Endothelial cell of umbilical vein (primary cell): ENCODE data around the gene ALDOC. TPM values are rescaled to one million over a fixed set of nuclear protein-coding genes. Genes with fewer than 3 reads are reported as not detected.
A peak's percentile ranks its signal among the peaks of the same experiment; 100 is the strongest.

ENCODE experiments used
- BruUV-seq: library from RNA; stranded (reverse); fragments of 400-500 nt; replicated peaks from 2 replicates; lab custom pipeline; 2021; lab: Mats Ljungman, UMichigan
- CTCF ChIA-PET: fragments of 300-600, 350-600 bp; sonication (Branson Sonifier 250); formaldehyde crosslinking; loops from one replicate; lab custom pipeline; 2021; ENCODE audit warnings: antibody characterized with exemption, inconsistent platforms; lab: Charles Lee
- POLR2A ChIA-PET: fragments of 300-600, 350-600 bp; sonication (Branson Sonifier 250); formaldehyde crosslinking; loops from one replicate; lab custom pipeline; 2021; ENCODE audit warnings: antibody characterized with exemption, inconsistent platforms; lab: Charles Lee
- DNase-seq: peaks from one replicate; pipeline ENCODE4 v3.0.0-alpha.2; 2011; ENCODE audit warnings: low read depth, low spot score
- FAIRE-seq: peaks from 2 replicates; lab custom pipeline; 2011; peaks lifted over from hg19 to GRCh38; lab: Jason Lieb, UNC
- H2AFZ ChIP-seq: 2 replicates; pipeline ENCODE4 v1.6.0; 2012; ENCODE audit warnings: low read depth, low read length, control low read depth, inconsistent platforms
- H3K27ac ChIP-seq: 2 replicates; pipeline ENCODE4 v1.5.1; 2011; ENCODE audit warnings: low read depth, mild to moderate bottlenecking, control low read depth, low read length, moderate library complexity; ENCODE audit not compliant: insufficient read depth
- H3K27me3 ChIP-seq, 2 experiments: 2 replicates each; pipeline versions ENCODE4 v1.6.0 to v1.6.1; 2011; ENCODE audit warnings: low read length in 2 of 2, mixed read lengths in 1 of 2; ENCODE audit not compliant: control insufficient read depth in 2 of 2, insufficient read depth in 2 of 2
- H3K36me3 ChIP-seq, 2 experiments: 2 replicates in 1 of 2; 3 replicates in 1 of 2; pipeline ENCODE4 v1.5.1; 2011; ENCODE audit warnings: low read length in 2 of 2, mild to moderate bottlenecking in 1 of 2, moderate library complexity in 1 of 2; ENCODE audit not compliant: control insufficient read depth in 2 of 2, insufficient read depth in 2 of 2; ENCODE audit errors: extremely low read depth in 1 of 2
- H3K4me1 ChIP-seq: 3 replicates; pipeline ENCODE4 v1.5.1; 2011; ENCODE audit warnings: mild to moderate bottlenecking, low read length; ENCODE audit not compliant: control insufficient read depth, insufficient read depth; ENCODE audit errors: extremely low read depth
- H3K4me2 ChIP-seq: 2 replicates; pipeline ENCODE4 v1.6.1; 2011; ENCODE audit warnings: low read length, control low read depth, mixed read lengths; ENCODE audit not compliant: insufficient read depth
- H3K4me3 ChIP-seq, 3 experiments: fragments of 200-600 bp in 1 of 3; sonication (generic), shearing (Covaris generic) in 1 of 3; replicated peaks in 1 of 3; 2 replicates each; pipeline ENCODE4 v1.5.1; 2011 to 2016; ENCODE audit warnings: control low read depth in 3 of 3, low read length in 3 of 3, mild to moderate bottlenecking in 2 of 3, inconsistent platforms in 1 of 3, low read depth in 1 of 3, moderate library complexity in 1 of 3; ENCODE audit not compliant: insufficient read depth in 1 of 3
- H3K79me2 ChIP-seq: 2 replicates; pipeline ENCODE4 v1.6.0; 2012; ENCODE audit warnings: low read length, inconsistent platforms; ENCODE audit not compliant: control insufficient read depth, insufficient read depth
- H3K9ac ChIP-seq: replicated peaks from 2 replicates; pipeline ENCODE3; 2011; ENCODE audit warnings: low read length, control low read depth; ENCODE audit not compliant: insufficient read depth; ENCODE audit errors: extremely low read depth
- H3K9me1 ChIP-seq: replicated peaks from 3 replicates; pipeline ENCODE4 v1.6.0; 2011; ENCODE audit warnings: mild to moderate bottlenecking, low read length; ENCODE audit not compliant: control insufficient read depth, insufficient read depth; ENCODE audit errors: extremely low read depth
- H3K9me3 ChIP-seq: replicated peaks from 2 replicates; pipeline ENCODE4 v1.5.1; 2012; ENCODE audit warnings: low read length, inconsistent platforms; ENCODE audit not compliant: control insufficient read depth, insufficient read depth
- H4K20me1 ChIP-seq: replicated peaks from 2 replicates; pipeline ENCODE3; 2011; ENCODE audit warnings: mild to moderate bottlenecking, low read length; ENCODE audit not compliant: control insufficient read depth, insufficient read depth; ENCODE audit errors: extremely low read depth
- EZH2 ChIP-seq: IDR thresholded peaks from 2 replicates; pipeline ENCODE4 v1.6.1; 2012; ENCODE audit warnings: borderline replicate concordance, low read depth, mild to moderate bottlenecking, moderate library complexity, low read length, inconsistent platforms; ENCODE audit not compliant: severe bottlenecking
- FOS ChIP-seq: IDR thresholded peaks from 2 replicates; pipeline ENCODE4 v1.6.1; 2011; ENCODE audit warnings: mild to moderate bottlenecking, low read length, moderate library complexity, borderline replicate concordance; ENCODE audit not compliant: insufficient read depth
- GATA2 ChIP-seq: IDR thresholded peaks from 2 replicates; pipeline ENCODE4 v1.7.0; 2011; ENCODE audit warnings: low read depth, mild to moderate bottlenecking, moderate library complexity, mixed read lengths, low read length; ENCODE audit not compliant: insufficient read length, insufficient read depth
- POLR2A ChIP-seq: IDR thresholded peaks from 2 replicates; pipeline ENCODE4 v1.6.1; 2012; ENCODE audit warnings: low read depth, mild to moderate bottlenecking, control low read depth, low read length
- POLR2AphosphoS5 ChIP-seq: IDR thresholded peaks from 2 replicates; pipeline ENCODE4 v1.6.1; 2012; ENCODE audit warnings: low read depth, mild to moderate bottlenecking, control low read depth, low read length, moderate library complexity; ENCODE audit not compliant: insufficient read depth
- dilution Hi-C: fragments of 300-500 bp; cut with MboI; formaldehyde crosslinking; loops from one replicate; pipeline ENCODE4 v1.15.0; 2019; ENCODE audit warnings: low sequenced_read_pairs; ENCODE audit not compliant: extremely low pct_ligation_motif_present
- intact Hi-C: fragments of 100-400 bp; cut with micrococcal nuclease; formaldehyde crosslinking; loops from one replicate; pipeline ENCODE4 v1.10.0; 2022
- polyA plus RNA-seq, 4 experiments: library from polyadenylated mRNA; depleted of rRNA in 3 of 4; stranded (reverse) in 3 of 4; unstranded in 1 of 4; fragments of >200 nt; gene quantifications; 2 replicates each; pipeline versions ENCODE4 v1.2.1 to v1.2.3, GENCODE V29; 2011 to 2012; ENCODE audit warnings: missing spikeins in 1 of 4
- total RNA-seq: library from RNA; stranded (reverse); gene quantifications from 2 replicates; pipeline ENCODE4 v1.2.3, GENCODE V29; 2021

Gene ALDOC
- total and polyA plus RNA-seq, 2 donors (not counting 3 experiments of a cell fraction or from before 2014, with no cell fraction given), result 7.2 to 18.9 TPM

DNA sequence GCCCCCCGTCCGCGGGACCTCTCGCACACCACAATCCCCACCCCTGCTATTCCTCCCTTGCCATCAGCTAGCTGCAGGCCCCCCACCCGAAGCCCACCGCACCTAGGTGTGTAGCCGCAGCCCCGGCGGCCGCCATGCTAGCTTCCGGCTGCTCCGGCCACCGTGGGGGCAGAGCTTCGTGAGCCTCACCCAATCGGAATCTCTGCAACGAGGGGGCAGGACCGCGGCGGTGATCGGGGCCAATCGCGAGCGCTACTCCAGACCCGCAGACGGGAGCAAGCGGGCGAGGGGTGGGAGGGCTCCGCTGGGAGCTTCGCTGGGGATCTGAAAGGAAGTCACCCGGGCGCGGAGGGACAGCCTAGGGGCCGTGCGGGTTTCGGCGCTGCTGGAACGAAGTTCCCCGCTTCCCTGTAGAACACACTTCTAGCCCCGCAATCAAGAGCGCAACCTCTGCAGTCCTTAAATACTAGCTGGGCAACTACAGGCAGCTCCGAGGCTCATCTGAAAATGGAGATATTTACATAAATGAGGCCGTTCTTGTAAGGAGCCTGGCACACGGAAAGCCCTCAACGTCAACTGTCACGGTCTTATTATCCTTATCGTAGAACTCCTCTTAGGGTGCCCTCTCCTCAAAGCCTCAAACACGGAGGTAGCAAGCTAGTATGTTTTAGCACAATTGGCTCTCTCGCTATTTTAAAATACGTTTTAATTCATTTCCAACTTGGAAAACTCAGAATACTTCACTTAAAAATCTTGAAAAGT lies 5.2 kb downstream of the ALDOC start, which contains the start of gene PIGS:
Gene PIGS, minus strand, starts transcription at position 164 of the 762 bp plus-strand sequence. Its CDS starts 28 bp downstream, at position 136.
- Histone ChIP-seq H3K9me1 (no peaks in the 10 kb centered on the region), H3K27me3 (no peaks in the 10 kb centered on the region), H3K27ac (peak within 1 kb of the TSS; percentile 15), H3K36me3 (no peaks in the 10 kb centered on the region), H3K9me3 (no peaks in the 10 kb centered on the region), H3K4me1 (peaks cover 10% of the 10 kb centered on the region), H3K79me2 (peaks cover 17% of the 10 kb centered on the region), H3K4me2 (peak within 1 kb of the TSS; percentile 84), H3K4me3 (peak within 1 kb of the TSS; percentile 52 to 73 (median 64)), H3K9ac (peak within 1 kb of the TSS; percentile 62), H2AFZ (peak within 1 kb of the TSS; percentile 66), H4K20me1 (no peaks in the 10 kb centered on the region)
- FAIRE-seq, result peak; percentile 97
- ChIA-PET CTCF (interaction anchor here (0.9 to 1.8 kb wide), 12 partner anchors 10 to 77 kb away, joined by 3 to 9 read pairs (median 3); no protein-coding TSS in a partner anchor), POLR2A (interaction anchor here (1.0 kb wide), 1 partner anchor 26 kb away, joined by 5 read pairs; no protein-coding TSS in a partner anchor)
- BruUV-seq, result no TSS peak
- TF ChIP-seq POLR2AphosphoS5 (peak; percentile 53), EZH2 (no peak), GATA2 (no peak), POLR2A (peak; percentile 81), FOS (no peak)
- intact Hi-C loops, result loop anchor here (2.0 kb wide), 1 partner anchor 19 kb away; the partner anchor contains the start of gene UNC119
- dilution Hi-C loops, result no loop called here
- DNase-seq, result peak; percentile 94
